ENCODE measurements around the gene ADISSP.

The ADISSP gene

DNA sequence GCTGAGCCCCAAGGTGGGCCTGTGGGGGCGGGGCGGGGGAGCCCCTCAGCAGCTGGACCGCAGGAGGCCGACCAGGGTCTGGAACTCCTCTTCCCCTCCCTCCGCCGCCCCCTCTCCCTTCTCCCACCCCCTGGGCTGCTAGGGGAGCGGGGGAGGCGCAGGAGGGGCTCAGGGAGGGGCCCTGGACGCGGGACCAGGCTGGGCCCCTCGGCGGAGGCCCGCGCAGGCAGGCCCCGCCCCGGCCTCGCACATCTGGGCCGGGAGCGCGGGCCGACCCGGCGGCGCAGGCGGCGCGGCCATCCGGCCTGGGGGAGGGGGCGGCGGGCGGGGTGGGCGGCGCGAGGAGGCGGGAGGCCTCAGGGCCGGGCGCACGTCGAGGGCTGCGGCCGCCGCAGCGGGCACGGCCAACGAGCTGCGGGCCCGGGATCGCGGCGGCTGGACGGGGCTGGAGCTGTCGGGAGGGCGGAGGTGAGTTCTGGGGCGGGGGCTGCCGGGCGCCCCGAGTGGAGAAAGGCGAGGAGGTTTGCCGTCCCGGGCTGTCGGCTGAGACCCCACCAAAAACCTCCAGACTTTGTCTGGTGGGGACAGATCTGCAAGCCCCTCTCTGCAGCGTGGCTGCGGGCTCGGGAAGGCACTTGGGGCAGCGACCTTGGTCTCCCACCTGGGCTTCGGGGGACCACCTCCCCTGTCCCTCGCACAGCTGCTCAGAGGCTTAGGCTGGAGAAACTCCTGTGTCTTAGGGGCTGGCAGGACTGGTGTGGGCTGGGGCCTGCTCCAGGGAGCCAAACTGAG, 35.0 kb downstream of the ADISSP start, which contains the start of gene HSPA12B:
HSPA12B (plus strand) TSS at position 359 of the 792 bp plus-strand sequence. CDS start 5,990 bp downstream, outside the sequence.
- Histone ChIP-seq H3K4me3 (ENCODE audit: insufficient read depth, low read length, poor library complexity, severe bottlenecking) (no peak within 1 kb of the TSS), H3K9me3 (ENCODE audit: insufficient read depth, low read length) (no peaks in the 10 kb centered on the region), H3K9ac (ENCODE audit: low read length) (no peak within 1 kb of the TSS), H4K20me1 (ENCODE audit: low read depth, low read length) (no peaks in the 10 kb centered on the region), H3K27me3 (ENCODE audit: low read length) (no peaks in the 10 kb centered on the region), H3K9me2 (replicated peaks; ENCODE audit: insufficient read depth, low read length) (no peaks in the 10 kb centered on the region), H3K27ac (ENCODE audit: low read depth, low read length) (no peak within 1 kb of the TSS), H3K4me2 (ENCODE audit: low read depth, low read length, poor library complexity, severe bottlenecking) (no peak within 1 kb of the TSS), H2AFZ (ENCODE audit: low read depth, low read length, severe bottlenecking) (no peak within 1 kb of the TSS), H3K36me3 (ENCODE audit: low read length) (no peaks in the 10 kb centered on the region), H3K79me2 (ENCODE audit: insufficient read depth, low read length) (no peaks in the 10 kb centered on the region), H3F3A (ENCODE audit: insufficient read depth) (no peaks in the 10 kb centered on the region)
- TF ChIP-seq, protein P1, sequence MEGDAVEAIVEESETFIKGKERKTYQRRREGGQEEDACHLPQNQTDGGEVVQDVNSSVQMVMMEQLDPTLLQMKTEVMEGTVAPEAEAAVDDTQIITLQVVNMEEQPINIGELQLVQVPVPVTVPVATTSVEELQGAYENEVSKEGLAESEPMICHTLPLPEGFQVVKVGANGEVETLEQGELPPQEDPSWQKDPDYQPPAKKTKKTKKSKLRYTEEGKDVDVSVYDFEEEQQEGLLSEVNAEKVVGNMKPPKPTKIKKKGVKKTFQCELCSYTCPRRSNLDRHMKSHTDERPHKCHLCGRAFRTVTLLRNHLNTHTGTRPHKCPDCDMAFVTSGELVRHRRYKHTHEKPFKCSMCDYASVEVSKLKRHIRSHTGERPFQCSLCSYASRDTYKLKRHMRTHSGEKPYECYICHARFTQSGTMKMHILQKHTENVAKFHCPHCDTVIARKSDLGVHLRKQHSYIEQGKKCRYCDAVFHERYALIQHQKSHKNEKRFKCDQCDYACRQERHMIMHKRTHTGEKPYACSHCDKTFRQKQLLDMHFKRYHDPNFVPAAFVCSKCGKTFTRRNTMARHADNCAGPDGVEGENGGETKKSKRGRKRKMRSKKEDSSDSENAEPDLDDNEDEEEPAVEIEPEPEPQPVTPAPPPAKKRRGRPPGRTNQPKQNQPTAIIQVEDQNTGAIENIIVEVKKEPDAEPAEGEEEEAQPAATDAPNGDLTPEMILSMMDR (IDR thresholded peaks at IDR 0.05; ENCODE audit: insufficient read depth, low read length, poor library complexity, severe bottlenecking): no peak
- TF ChIP-seq EZH2phosphoT487 (conservative IDR thresholded peaks at IDR 0.05; ENCODE audit: low read length): no peak

DNA sequence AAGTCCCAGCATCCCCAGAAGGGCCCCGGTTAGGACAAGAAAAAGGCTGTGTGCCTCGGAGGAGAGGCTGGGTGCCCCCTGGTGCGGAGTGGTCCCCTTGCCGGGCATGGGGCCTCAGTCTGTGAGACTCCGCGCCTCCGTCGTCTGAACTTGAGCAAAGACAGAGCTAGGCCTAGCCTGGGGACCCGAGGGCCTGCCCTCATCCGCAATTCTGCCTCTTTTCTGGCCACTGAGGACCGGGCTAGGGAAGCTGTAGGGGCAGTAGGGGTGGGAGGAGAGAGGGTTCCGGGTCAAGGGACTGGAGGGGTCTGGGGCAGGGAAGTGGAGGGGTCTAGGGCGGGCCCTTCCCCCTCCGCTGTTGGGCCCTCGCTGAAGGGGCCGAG, 35.6 kb downstream of the ADISSP start:
- Histone ChIP-seq H3K4me3 (ENCODE audit: insufficient read depth, low read length, poor library complexity, severe bottlenecking) (no peak overlapping the region), H2AFZ (ENCODE audit: low read depth, low read length, severe bottlenecking) (no peak overlapping the region), H3K27ac (ENCODE audit: low read depth, low read length) (no peak overlapping the region), H3K9me3 (ENCODE audit: insufficient read depth, low read length) (no peaks in the 10 kb centered on the region), H3K79me2 (ENCODE audit: insufficient read depth, low read length) (no peaks in the 10 kb centered on the region), H3K36me3 (ENCODE audit: low read length) (no peaks in the 10 kb centered on the region), H3F3A (ENCODE audit: insufficient read depth) (no peaks in the 10 kb centered on the region), H3K4me2 (ENCODE audit: low read depth, low read length, poor library complexity, severe bottlenecking) (no peak overlapping the region), H4K20me1 (ENCODE audit: low read depth, low read length) (no peaks in the 10 kb centered on the region), H3K9ac (ENCODE audit: low read length) (no peak overlapping the region), H3K9me2 (replicated peaks; ENCODE audit: insufficient read depth, low read length) (no peaks in the 10 kb centered on the region), H3K27me3 (ENCODE audit: low read length) (no peaks in the 10 kb centered on the region)
- TF ChIP-seq EZH2phosphoT487 (conservative IDR thresholded peaks at IDR 0.05; ENCODE audit: low read length): no peak
- TF ChIP-seq, protein P1 (IDR thresholded peaks at IDR 0.05; ENCODE audit: insufficient read depth, low read length, poor library complexity, severe bottlenecking): no peak

DNA sequence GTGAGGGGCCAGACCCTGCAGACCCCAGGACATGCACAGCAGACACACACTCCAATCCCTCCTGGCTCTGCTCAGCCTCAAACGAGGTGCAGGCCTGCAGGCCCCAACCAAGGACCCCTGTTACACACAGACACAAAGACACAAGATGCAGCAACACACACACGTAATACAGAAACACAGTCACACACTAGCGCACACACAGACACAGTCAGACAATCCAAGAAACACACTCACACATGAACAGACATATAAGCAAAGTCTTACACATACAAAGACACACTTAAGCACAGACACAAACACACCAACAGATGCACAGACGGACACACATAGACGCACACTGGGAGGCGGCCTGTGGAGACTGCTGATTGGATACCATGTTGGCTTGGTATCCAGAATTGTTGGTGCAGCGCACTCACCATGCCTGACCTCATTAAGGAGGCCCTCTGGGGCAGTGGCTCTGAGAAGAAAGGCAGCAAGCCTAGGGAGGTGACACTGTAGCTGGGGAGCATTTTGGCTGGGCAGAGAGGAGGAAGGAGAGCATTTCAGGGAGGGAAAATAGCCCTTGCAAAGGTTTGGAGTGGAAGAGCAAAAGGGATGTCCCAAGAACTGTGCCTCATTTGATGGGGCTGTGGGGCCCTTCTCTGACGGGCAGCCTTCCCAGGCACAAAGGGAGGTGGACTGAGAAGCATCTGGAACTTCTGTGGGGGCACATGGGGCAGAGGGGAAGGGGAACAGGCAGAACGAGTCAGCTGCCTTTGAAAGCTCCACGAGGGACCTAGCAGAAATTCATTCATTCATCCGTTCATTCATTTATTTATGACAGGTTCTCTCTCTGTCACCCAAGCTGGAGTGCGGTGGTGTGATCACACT, 36.5 kb downstream of the ADISSP start:
- Histone ChIP-seq H3K9me3 (ENCODE audit: insufficient read depth, low read length) (no peaks in the 10 kb centered on the region), H3K9me2 (replicated peaks; ENCODE audit: insufficient read depth, low read length) (no peaks in the 10 kb centered on the region), H3K27ac (ENCODE audit: low read depth, low read length) (no peak overlapping the region), H3K27me3 (ENCODE audit: low read length) (no peaks in the 10 kb centered on the region), H4K20me1 (ENCODE audit: low read depth, low read length) (no peaks in the 10 kb centered on the region), H2AFZ (ENCODE audit: low read depth, low read length, severe bottlenecking) (no peak overlapping the region), H3K79me2 (ENCODE audit: insufficient read depth, low read length) (no peaks in the 10 kb centered on the region), H3K4me3 (ENCODE audit: insufficient read depth, low read length, poor library complexity, severe bottlenecking) (no peak overlapping the region), H3F3A (ENCODE audit: insufficient read depth) (no peaks in the 10 kb centered on the region), H3K36me3 (ENCODE audit: low read length) (no peaks in the 10 kb centered on the region), H3K9ac (ENCODE audit: low read length) (no peak overlapping the region), H3K4me2 (ENCODE audit: low read depth, low read length, poor library complexity, severe bottlenecking) (no peak overlapping the region)
- TF ChIP-seq, protein P1 (IDR thresholded peaks at IDR 0.05; ENCODE audit: insufficient read depth, low read length, poor library complexity, severe bottlenecking): no peak
- no peak for TF ChIP-seq EZH2phosphoT487 (conservative IDR thresholded peaks at IDR 0.05; ENCODE audit: low read length)

Measured in SU-DHL-6 (cell line).